HG03175 (cell line): ENCODE data around the gene GLG1.
A peak's percentile ranks its signal among the peaks of the same experiment; 100 is the strongest.

Experiments
- ATAC-seq: cut with Tn5 transposase; IDR thresholded peaks from one replicate; pipeline ENCODE4 v1.9.1; 2021; ENCODE audit warnings: mild to moderate bottlenecking, moderate library complexity; ENCODE audit not compliant: unreplicated experiment

GLG1 gene

DNA sequence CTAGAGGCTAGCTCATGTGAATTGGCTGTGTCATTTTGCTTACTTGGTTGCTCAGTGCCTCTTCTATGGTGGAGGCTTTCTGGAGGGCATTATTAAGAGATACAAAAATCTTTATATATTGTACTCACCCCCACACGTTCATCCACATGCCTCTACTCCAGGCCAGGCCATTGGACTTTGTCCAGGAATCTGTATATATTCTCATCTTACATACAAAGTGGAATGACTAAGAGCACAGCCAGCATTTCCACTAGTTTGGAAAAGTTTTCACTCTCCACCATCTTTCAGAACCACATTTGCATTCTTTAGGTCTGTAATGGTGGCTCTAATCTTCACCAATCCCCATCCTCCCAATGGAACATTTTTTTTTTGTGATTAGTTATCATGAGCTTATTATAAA lies 4.8 kb upstream of the GLG1 start:
- no peak for ATAC-seq

DNA sequence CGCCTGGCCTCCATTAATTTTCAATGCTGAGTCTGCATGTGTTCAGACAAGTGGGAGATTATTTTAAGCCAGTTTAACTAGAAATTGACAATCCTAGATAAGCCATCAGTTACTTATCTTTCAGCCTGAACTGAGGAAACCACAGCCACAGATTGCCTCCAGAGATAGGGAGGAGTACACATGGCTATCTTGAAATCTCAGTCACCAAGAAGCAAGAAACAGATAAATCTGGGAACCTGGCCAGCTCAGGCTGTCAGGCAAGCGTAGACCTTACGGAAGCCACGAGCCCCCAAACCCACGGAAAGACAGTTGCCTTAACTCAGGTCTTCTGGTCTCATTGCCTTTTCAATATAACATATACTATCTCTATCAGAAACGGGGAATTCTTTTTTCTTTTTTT lies 2.0 kb upstream of the GLG1 start:
- no peak for ATAC-seq

DNA sequence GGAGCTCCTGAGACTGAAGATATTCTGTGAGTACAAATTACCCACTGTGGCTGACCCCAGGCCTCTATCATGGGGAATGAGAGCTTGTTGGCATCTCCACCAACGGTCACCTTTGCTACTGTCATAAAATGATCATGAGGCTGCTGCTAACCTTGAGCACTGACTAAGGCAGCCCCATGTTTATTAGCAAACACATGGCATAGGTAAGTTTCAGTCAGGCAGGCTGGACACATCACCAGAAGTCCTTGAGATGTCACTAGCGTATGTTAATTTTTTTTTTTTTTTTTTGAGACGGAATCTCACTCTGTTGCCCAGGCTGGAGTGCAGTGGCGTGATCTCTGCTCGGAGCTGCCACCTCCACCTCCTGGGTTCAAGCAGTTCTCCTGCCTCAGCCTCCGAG lies 1.5 kb upstream of the GLG1 start:
- no peak for ATAC-seq

- no peak for ATAC-seq
Observed at GRCh38 chr16:74607962-74608356, 1.0 kb upstream of the GLG1 start.

GRCh38 chr16:74607310-74607961 lies 522 bp upstream of the GLG1 start:
- peak; percentile 29 for ATAC-seq

GRCh38 chr16:74605746-74606520 lies 981 bp downstream of the GLG1 start:
- ATAC-seq: no peak

DNA sequence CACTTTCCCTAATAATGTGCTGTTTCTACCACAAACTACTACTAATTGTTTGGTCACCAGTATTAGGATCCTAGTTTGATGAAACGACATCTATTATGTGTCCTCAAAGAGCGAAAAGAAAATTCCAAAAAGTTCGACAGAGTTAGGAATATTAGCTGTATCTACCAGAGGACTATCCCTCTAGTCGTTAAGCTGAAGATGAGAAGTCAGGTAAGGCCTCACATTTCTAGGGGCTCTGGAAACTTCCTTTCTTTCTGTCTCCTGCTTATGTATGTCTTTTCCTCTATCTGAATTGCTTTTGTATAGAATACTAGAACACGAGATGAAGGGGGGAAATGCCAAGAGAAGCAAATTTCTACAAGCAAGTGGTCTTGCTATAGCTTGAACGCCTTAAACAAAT lies 1.6 kb downstream of the GLG1 start:
- ATAC-seq: no peak

DNA sequence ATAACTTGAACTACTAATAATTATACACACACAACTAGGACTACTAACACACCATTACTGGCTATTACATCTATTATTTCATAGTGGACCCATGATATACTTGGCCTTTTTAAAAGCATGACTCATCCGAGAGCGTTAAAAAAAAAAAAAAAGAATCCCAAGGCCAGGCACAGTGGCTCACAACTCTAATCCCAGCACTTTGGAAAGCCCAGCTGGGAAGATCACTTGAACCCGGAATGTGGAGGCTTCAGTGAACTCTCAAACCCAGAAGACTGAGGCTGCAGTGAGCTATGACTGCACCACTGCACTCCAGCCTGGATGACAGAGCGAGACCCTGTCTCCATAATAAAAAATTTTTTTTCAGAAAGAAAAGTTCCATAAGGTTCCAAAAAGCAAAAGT lies 3.1 kb downstream of the GLG1 start:
- no peak for ATAC-seq

DNA sequence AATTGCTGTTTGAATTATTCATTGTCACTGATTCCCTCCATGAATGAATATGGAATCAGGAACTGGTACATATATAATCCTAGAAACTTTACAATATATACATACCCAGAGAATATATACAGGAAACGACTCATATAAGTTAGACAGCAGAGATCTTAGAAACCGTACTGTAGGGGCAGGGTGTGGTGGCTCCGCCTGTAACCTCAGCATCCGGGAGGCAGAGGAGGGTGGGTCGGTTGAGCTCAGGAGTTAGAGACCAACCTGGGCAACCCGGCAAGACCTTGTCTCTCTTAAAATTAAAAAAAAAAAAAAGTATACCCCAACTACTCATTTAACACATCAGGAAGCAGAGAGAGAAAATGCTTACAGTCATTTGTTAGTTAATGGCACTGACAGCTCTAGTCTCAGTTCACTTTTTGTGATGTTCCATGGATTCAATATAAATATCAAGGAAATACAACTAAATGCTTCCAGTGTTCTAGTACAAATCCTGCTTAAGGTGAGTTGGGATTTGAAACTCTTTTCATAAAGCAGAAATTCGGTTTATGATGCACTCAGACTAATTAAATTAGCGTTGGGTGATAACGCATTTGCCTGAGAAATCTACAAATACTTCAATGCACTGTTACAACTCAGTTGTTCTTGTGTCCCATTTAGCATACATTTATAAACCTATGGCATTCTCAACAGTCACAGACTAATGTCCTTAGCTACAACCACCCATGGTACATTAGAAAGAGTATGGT lies 5.6 kb downstream of the GLG1 start:
- peak; percentile 85 for ATAC-seq

- ATAC-seq: no peak
Observed at GRCh38 chr16:74596586-74596985, 10.3 kb downstream of the GLG1 start.

DNA sequence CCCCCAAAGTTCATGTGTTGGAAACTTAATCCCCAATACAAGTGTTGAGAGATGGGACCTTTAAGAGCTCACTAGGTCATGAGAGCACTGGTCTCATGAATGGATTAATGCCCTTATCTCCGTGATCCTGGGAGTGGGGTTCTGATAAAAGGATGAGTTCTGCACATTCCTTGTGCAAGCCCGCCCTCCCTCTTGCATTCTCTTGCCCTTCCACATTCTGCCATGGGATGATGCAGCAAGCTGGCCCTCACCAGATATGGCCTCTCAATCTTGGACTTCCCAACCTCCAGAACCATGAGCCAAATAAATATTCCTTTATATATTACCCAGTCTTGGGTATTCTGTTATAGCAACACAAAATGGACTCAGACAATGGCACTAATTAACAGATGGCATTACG lies 14.1 kb downstream of the GLG1 start:
- no peak for ATAC-seq

DNA sequence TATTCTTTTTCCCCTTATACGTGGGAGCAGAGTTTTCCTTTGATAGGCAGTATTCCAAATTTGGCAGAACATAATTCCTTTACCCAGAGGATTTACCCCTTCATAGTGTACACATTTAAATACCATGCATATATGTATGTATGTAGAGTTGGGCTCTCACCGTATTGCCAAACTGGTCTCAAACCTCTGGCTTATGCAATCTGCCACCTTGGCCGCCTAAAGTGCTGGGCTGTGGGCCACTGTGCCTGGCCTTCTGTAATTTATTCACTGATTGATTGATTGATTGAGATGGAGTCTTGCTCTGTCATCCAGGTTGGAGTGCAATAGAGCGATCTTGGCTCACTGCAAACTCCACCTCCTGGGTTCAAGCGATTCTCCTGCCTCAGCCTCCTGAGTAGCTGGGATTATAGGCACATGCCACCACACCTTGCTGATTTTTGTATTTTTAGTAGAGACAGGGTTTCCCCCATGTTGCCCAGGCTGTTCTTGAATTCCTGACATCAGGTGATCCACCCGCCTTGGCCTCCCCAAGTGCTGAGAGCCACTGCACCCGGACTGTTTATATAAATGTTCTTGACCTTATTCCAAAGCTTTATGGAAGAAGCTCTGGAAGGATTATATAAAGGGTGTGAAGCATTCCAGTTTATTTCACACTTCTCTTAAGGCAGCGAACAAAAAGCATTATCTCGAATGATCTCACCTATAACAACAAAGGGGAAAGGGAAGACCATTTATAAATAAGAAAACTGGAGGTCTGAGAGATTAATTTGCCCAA lies 14.9 kb downstream of the GLG1 start:
- ATAC-seq: no peak

GRCh38 chr16:74586948-74587347 lies 20.0 kb downstream of the GLG1 start:
- ATAC-seq: no peak

- ATAC-seq: no peak
Observed at GRCh38 chr16:74585846-74586443, 21.0 kb downstream of the GLG1 start.

- ATAC-seq: no peak
Observed at GRCh38 chr16:74583926-74584666, 22.8 kb downstream of the GLG1 start.

DNA sequence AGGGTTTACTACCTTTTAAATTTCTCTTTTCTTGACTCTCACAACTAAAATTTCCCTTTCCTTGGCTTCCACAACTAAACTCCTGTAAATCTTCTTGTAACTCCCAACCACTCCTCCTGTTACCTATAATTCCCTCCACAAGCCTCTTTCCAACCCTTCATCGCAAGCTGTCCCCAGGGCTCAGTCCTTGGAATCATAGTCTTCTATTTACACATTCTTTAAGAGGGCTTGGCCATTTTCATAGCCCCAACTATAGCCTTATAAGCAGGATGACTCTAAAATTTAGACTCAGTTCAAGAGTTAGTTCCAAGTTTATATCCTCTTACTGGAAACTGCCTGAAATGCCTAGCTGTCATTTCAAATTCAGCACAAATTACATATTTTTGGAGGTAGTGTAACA lies 23.9 kb downstream of the GLG1 start:
- no peak for ATAC-seq

- no peak for ATAC-seq
Observed at GRCh38 chr16:74580833-74581232, 26.1 kb downstream of the GLG1 start.

- no peak for ATAC-seq
Observed at GRCh38 chr16:74578838-74579237, 28.1 kb downstream of the GLG1 start.

DNA sequence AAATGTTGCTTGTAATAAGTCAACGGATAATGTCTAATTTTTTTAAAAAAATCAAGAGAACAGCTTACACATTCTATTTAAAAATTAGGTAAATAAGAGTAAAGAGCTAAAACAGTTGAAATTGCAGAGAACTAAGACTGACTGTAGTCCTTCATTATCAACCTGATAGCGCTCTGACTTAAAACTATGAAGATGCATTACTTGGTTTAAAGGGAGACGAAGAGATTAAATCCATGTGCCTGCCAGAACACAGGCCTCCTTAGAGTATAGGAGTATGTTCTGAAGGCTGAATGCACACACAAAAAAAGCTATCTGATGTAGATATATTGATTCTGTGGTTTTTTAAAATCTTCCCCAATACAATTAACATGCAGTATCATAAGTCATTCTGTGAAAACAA lies 28.5 kb downstream of the GLG1 start:
- no peak for ATAC-seq

DNA sequence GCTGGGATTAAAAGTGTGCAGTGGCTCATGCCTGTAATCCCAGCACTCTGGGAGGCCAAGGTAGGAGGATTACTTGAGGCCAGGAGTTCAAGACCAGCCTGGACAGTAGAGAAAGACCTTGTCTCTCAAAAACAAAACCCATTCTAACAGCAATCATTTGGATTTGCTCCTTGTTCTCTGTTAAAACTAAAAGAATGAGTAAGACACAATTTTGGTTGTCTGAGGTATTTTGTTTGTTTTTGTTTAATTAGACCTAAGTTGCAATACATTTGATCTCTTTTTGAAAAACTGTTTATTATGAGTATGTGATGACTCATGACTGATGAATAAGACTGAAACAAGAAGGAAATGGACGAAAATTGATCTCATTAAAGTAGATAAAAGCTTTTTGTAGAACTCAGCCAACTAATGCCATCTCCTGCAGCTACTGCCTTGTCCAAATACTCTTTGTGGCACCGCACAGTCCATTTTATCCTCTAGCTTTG lies 29.0 kb downstream of the GLG1 start:
- ATAC-seq: no peak
